Measurements from ENCODE around the gene CACNG5.

CACNG5 gene

GRCh38 chr17:66859353-66859752, 24.4 kb downstream of the CACNG5 start:
- Histone ChIP-seq H3K4me1 (ENCODE audit: control insufficient read depth, insufficient read depth, low read length) (no peaks in the 10 kb centered on the region), H3K36me3 (ENCODE audit: control insufficient read depth, insufficient read depth, low read length) (no peaks in the 10 kb centered on the region), H3K9me3 (ENCODE audit: control insufficient read depth, low read length) (no peaks in the 10 kb centered on the region), H3K9ac (ENCODE audit: low read length) (no peak overlapping the region), H3K4me3 (ENCODE audit: low read length) (no peak overlapping the region), H3K27me3 (ENCODE audit: control insufficient read depth, insufficient read depth, low read length) (no peaks in the 10 kb centered on the region)

DNA sequence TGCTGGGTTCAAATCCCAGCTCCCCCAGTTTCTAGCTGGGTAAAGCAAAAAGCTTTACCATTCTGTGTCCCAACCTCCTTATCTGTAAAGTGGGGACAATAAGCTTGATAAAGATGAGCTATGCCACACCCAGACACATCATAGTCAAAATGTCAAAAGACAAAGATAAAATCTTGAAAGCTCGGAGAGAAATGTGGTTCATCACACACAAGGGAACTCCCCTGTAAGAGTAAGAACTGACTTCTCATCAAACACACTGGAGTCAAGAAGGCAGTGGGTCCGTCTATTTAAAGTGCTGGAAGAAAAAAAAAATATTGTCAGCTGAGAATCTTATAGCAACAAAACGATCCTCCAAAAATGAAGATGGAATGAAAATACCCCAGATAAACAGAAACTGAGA, 25.3 kb downstream of the CACNG5 start:
- Histone ChIP-seq H3K4me3 (ENCODE audit: low read length) (no peak overlapping the region), H3K9me3 (ENCODE audit: control insufficient read depth, low read length) (no peaks in the 10 kb centered on the region), H3K9ac (ENCODE audit: low read length) (no peak overlapping the region), H3K4me1 (ENCODE audit: control insufficient read depth, insufficient read depth, low read length) (no peaks in the 10 kb centered on the region), H3K27me3 (ENCODE audit: control insufficient read depth, insufficient read depth, low read length) (no peaks in the 10 kb centered on the region), H3K36me3 (ENCODE audit: control insufficient read depth, insufficient read depth, low read length) (no peaks in the 10 kb centered on the region)

GRCh38 chr17:66863820-66864219, 28.9 kb downstream of the CACNG5 start:
- Histone ChIP-seq H3K4me1 (ENCODE audit: control insufficient read depth, insufficient read depth, low read length) (no peaks in the 10 kb centered on the region), H3K9me3 (ENCODE audit: control insufficient read depth, low read length) (no peaks in the 10 kb centered on the region), H3K36me3 (ENCODE audit: control insufficient read depth, insufficient read depth, low read length) (no peaks in the 10 kb centered on the region), H3K9ac (ENCODE audit: low read length) (no peak overlapping the region), H3K27me3 (ENCODE audit: control insufficient read depth, insufficient read depth, low read length) (no peaks in the 10 kb centered on the region), H3K4me3 (ENCODE audit: low read length) (no peak overlapping the region)

DNA sequence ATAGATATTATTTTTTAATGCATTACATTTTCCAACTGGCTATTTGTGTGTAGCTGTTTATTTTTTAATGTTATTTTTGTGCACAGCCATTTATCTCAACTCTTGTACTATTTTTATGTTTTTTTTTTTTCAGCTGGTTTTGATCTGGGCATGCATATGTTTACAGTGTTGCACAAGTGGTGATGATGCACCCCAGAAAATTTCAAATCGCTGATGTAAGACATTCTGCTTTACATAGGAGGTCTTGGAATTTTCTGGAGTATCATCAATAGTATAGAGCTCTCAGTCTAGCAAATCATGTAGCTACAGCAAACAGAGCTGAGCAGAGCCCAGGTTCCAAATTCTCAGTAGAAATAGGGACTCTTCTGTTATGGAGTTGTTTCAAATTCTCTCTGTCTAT, 30.2 kb downstream of the CACNG5 start:
- no peaks in the 10 kb centered on the region for H3K36me3 ChIP-seq (ENCODE audit: control insufficient read depth, insufficient read depth, low read length)
- no peak overlapping the region for H3K9ac ChIP-seq (ENCODE audit: low read length)
- no peaks in the 10 kb centered on the region for H3K9me3 ChIP-seq (ENCODE audit: control insufficient read depth, low read length)
- H3K27me3 ChIP-seq (ENCODE audit: control insufficient read depth, insufficient read depth, low read length), result no peaks in the 10 kb centered on the region
- H3K4me1 ChIP-seq (ENCODE audit: control insufficient read depth, insufficient read depth, low read length), result no peaks in the 10 kb centered on the region
- no peak overlapping the region for H3K4me3 ChIP-seq (ENCODE audit: low read length)

DNA sequence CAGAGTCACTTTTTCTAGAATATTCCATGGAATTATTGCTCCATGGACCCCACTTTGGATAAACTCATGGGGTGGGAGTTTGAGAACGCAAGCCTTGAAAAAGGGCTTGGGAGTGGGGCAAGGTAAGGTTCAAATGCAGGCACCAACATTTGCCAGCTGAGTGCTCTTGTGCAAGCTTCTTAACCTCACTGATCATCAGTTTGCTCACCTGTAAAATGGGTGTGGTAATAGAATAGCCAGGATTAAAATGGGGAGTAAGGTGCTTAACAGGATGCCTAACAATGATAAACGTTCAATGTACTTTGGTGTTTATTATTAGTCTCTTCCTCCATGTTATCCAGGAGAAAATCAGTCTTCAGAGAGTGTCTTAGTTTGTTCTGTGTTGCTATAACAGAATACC, 39.0 kb downstream of the CACNG5 start:
- Histone ChIP-seq H3K27me3 (ENCODE audit: control insufficient read depth, insufficient read depth, low read length) (peaks cover 3% of the 10 kb centered on the region), H3K4me3 (ENCODE audit: low read length) (no peak overlapping the region), H3K4me1 (ENCODE audit: control insufficient read depth, insufficient read depth, low read length) (no peaks in the 10 kb centered on the region), H3K36me3 (ENCODE audit: control insufficient read depth, insufficient read depth, low read length) (no peaks in the 10 kb centered on the region), H3K9ac (ENCODE audit: low read length) (no peak overlapping the region), H3K9me3 (ENCODE audit: control insufficient read depth, low read length) (no peaks in the 10 kb centered on the region)

DNA sequence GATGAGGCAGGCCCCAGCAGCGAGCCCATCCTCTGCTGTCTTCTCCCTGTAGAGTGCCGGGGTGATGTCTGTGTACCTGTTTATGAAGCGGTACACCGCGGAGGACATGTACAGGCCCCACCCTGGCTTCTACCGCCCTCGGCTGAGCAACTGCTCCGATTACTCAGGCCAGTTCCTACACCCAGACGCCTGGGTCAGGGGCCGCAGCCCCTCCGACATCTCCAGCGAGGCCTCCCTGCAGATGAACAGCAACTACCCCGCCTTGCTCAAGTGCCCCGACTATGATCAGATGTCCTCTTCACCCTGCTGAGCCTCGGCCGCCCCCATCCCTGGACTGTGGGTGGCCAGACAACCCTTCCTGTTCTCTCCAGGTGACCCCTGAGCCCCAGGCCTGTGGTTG, 50.0 kb downstream of the CACNG5 start:
- Histone ChIP-seq H3K27me3 (ENCODE audit: control insufficient read depth, insufficient read depth, low read length) (no peaks in the 10 kb centered on the region), H3K4me3 (ENCODE audit: low read length) (no peak overlapping the region), H3K9me3 (ENCODE audit: control insufficient read depth, low read length) (no peaks in the 10 kb centered on the region), H3K36me3 (ENCODE audit: control insufficient read depth, insufficient read depth, low read length) (no peaks in the 10 kb centered on the region), H3K9ac (ENCODE audit: low read length) (no peak overlapping the region), H3K4me1 (ENCODE audit: control insufficient read depth, insufficient read depth, low read length) (no peaks in the 10 kb centered on the region)

- Histone ChIP-seq H3K9me3 (ENCODE audit: control insufficient read depth, low read length) (no peaks in the 10 kb centered on the region), H3K4me1 (ENCODE audit: control insufficient read depth, insufficient read depth, low read length) (no peaks in the 10 kb centered on the region), H3K27me3 (ENCODE audit: control insufficient read depth, insufficient read depth, low read length) (no peaks in the 10 kb centered on the region), H3K9ac (ENCODE audit: low read length) (no peak overlapping the region), H3K36me3 (ENCODE audit: control insufficient read depth, insufficient read depth, low read length) (no peaks in the 10 kb centered on the region), H3K4me3 (ENCODE audit: low read length) (no peak overlapping the region)
Observed at GRCh38 chr17:66885417-66885816, 50.5 kb downstream of the CACNG5 start.

DNA sequence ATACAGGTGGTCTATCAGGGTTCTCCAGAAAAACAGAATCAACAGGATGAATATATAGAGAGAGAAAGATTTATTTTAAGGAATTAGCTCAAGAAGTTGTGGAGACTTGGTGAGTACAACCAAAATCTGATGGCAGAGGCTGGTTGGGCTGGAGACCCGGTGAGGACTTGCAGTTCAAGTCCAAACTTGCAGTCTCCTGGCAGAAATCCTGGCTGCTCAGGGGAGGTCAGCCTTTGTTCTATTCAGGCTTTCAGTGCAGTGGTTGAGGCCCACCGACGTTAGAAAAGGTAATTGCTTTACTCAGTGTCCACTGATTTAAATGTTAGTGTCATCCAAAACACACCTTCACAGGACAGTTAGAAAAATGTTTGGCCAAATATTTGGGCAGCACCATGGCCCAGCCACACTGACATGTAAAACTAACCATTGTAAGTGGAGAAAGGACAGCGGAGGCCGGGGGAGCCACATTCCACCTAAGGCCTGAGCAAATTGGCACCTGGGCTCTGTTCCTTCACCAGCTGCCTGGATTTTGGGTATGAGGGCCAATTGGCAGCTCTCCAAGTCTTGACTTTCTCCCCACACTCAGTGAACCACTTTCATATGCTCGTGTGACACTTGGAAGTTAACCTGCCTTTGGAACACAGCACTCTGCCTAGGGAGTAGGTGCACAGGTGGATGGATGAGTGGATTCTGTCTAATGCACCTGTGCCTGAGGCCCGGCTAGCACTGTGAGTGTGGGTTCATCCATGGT, 54.7 kb downstream of the CACNG5 start:
- H3K36me3 ChIP-seq (ENCODE audit: control insufficient read depth, insufficient read depth, low read length), result no peaks in the 10 kb centered on the region
- H3K27me3 ChIP-seq (ENCODE audit: control insufficient read depth, insufficient read depth, low read length), result no peaks in the 10 kb centered on the region
- no peaks in the 10 kb centered on the region for H3K4me1 ChIP-seq (ENCODE audit: control insufficient read depth, insufficient read depth, low read length)
- H3K9me3 ChIP-seq (ENCODE audit: control insufficient read depth, low read length), result no peaks in the 10 kb centered on the region
- no peak overlapping the region for H3K4me3 ChIP-seq (ENCODE audit: low read length)
- no peak overlapping the region for H3K9ac ChIP-seq (ENCODE audit: low read length)

DNA sequence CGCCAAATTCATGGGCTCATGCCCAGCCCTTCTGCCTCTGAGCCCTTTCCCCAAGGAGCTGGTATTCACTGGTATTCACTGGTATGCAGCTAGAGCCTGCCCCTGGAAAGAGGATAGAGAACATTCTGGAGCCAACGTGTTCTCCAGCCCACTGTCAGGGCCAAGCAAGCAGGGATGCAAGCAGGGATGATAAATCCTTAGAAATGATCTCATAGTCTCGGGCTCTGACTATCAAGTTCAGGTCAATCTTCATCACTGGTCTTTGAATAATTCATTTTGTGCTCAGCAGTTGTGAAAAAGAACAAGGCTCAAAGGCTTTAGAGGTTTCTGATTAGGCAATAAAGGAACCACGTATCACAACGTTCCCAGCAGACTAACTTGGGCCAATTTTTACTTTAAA, 57.3 kb downstream of the CACNG5 start:
- Histone ChIP-seq H3K9ac (ENCODE audit: low read length) (no peak overlapping the region), H3K27me3 (ENCODE audit: control insufficient read depth, insufficient read depth, low read length) (no peaks in the 10 kb centered on the region)

GRCh38 chr17:66893382-66893781, 58.5 kb downstream of the CACNG5 start:
- Histone ChIP-seq H3K4me1 (ENCODE audit: control insufficient read depth, insufficient read depth, low read length) (no peaks in the 10 kb centered on the region), H3K9me3 (ENCODE audit: control insufficient read depth, low read length) (no peaks in the 10 kb centered on the region), H3K9ac (ENCODE audit: low read length) (no peak overlapping the region), H3K27me3 (ENCODE audit: control insufficient read depth, insufficient read depth, low read length) (no peaks in the 10 kb centered on the region), H3K36me3 (ENCODE audit: control insufficient read depth, insufficient read depth, low read length) (no peaks in the 10 kb centered on the region), H3K4me3 (ENCODE audit: low read length) (no peak overlapping the region)

More for the DNA sequence above, 57.3 kb downstream of the CACNG5 start:
- no peak overlapping the region for H3K4me3 ChIP-seq (ENCODE audit: low read length)
- no peaks in the 10 kb centered on the region for H3K4me1 ChIP-seq (ENCODE audit: control insufficient read depth, insufficient read depth, low read length)
- H3K9me3 ChIP-seq (ENCODE audit: control insufficient read depth, low read length), result no peaks in the 10 kb centered on the region
- H3K36me3 ChIP-seq (ENCODE audit: control insufficient read depth, insufficient read depth, low read length), result no peaks in the 10 kb centered on the region

DNA sequence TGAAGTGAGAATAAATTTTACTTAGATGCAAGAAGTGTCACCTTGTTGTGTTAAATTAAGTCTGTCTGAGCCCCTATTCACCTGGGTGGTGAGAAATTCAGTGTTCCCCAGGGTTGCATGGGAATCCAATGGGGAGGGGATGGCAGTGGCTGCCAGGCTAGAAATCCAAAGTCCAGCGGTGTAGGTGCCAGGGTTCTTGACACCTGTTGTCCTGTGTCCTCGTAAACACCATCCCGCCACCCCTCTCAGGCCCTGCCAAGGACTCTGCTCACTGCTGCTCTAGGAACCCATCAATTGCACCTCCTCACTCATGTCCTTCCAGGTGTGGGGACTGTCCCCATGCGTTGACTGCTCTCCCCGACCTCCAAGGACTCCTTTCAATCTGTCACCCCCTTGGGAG, 58.9 kb downstream of the CACNG5 start:
- Histone ChIP-seq H3K27me3 (ENCODE audit: control insufficient read depth, insufficient read depth, low read length) (no peaks in the 10 kb centered on the region), H3K4me1 (ENCODE audit: control insufficient read depth, insufficient read depth, low read length) (no peaks in the 10 kb centered on the region), H3K4me3 (ENCODE audit: low read length) (no peak overlapping the region), H3K9ac (ENCODE audit: low read length) (no peak overlapping the region), H3K9me3 (ENCODE audit: control insufficient read depth, low read length) (no peaks in the 10 kb centered on the region), H3K36me3 (ENCODE audit: control insufficient read depth, insufficient read depth, low read length) (no peaks in the 10 kb centered on the region)

GRCh38 chr17:66897141-66897540, 62.2 kb downstream of the CACNG5 start:
- Histone ChIP-seq H3K4me3 (ENCODE audit: low read length) (no peak overlapping the region), H3K9me3 (ENCODE audit: control insufficient read depth, low read length) (no peaks in the 10 kb centered on the region), H3K36me3 (ENCODE audit: control insufficient read depth, insufficient read depth, low read length) (no peaks in the 10 kb centered on the region), H3K9ac (ENCODE audit: low read length) (no peak overlapping the region), H3K4me1 (ENCODE audit: control insufficient read depth, insufficient read depth, low read length) (no peaks in the 10 kb centered on the region), H3K27me3 (ENCODE audit: control insufficient read depth, insufficient read depth, low read length) (no peaks in the 10 kb centered on the region)

GRCh38 chr17:66898536-66898935, 63.6 kb downstream of the CACNG5 start:
- no peaks in the 10 kb centered on the region for H3K36me3 ChIP-seq (ENCODE audit: control insufficient read depth, insufficient read depth, low read length)
- no peaks in the 10 kb centered on the region for H3K4me1 ChIP-seq (ENCODE audit: control insufficient read depth, insufficient read depth, low read length)
- H3K4me3 ChIP-seq (ENCODE audit: low read length), result no peak overlapping the region
- H3K27me3 ChIP-seq (ENCODE audit: control insufficient read depth, insufficient read depth, low read length), result no peaks in the 10 kb centered on the region
- H3K9me3 ChIP-seq (ENCODE audit: control insufficient read depth, low read length), result no peaks in the 10 kb centered on the region
- no peak overlapping the region for H3K9ac ChIP-seq (ENCODE audit: low read length)
